Measurements from ENCODE around the gene CTF1.

CTF1 gene

GRCh38 chr16:30892670-30893416 lies 3.6 kb upstream of the CTF1 start:
- CTCF ChIA-PET: interaction anchor here (1.0 to 2.5 kb wide), 7 partner anchors 9 to 79 kb away, joined by 3 to 23 read pairs (median 4); no protein-coding TSS in a partner anchor
- DNase-seq (ENCODE audit: low read depth, low spot score): no peak
- peak overlapping the region; percentile 82 for H3K4me3 ChIP-seq (ENCODE audit: low read depth, low read length)
- POLR2A ChIA-PET: interaction anchor here (1.6 kb wide), 1 partner anchor 18 kb away, joined by 7 read pairs; no protein-coding TSS in a partner anchor
- TF ChIP-seq CTCF (IDR thresholded peaks at IDR 0.05; ENCODE audit: insufficient read depth, low read length, missing control alignments): no peak

GRCh38 chr16:30893417-30893743 lies 3.0 kb upstream of the CTF1 start:
- H3K4me3 ChIP-seq (ENCODE audit: low read depth, low read length): peak overlapping the region; percentile 82
- CTCF ChIA-PET: interaction anchor here (1.0 to 2.5 kb wide), 6 partner anchors 9 to 80 kb away, joined by 3 to 23 read pairs (median 5); no protein-coding TSS in a partner anchor
- POLR2A ChIA-PET: interaction anchor here (0.5 to 1.6 kb wide), 2 partner anchors 18 to 287 kb away, joined by 3 to 7 read pairs; no protein-coding TSS in a partner anchor
- no peak for TF ChIP-seq CTCF (IDR thresholded peaks at IDR 0.05; ENCODE audit: insufficient read depth, low read length, missing control alignments)
- DNase-seq (ENCODE audit: low read depth, low spot score): no peak

- ChIA-PET CTCF (interaction anchor here (1.0 to 2.5 kb wide), 6 partner anchors 8 to 80 kb away, joined by 3 to 23 read pairs (median 5); no protein-coding TSS in a partner anchor), POLR2A (interaction anchor here (0.5 to 1.6 kb wide), 2 partner anchors 19 to 287 kb away, joined by 3 to 7 read pairs; no protein-coding TSS in a partner anchor)
- no peak for DNase-seq (ENCODE audit: low read depth, low spot score)
- H3K4me3 ChIP-seq (ENCODE audit: low read depth, low read length): peak within 1 kb of the TSS; percentile 82
- TF ChIP-seq CTCF (IDR thresholded peaks at IDR 0.05; ENCODE audit: insufficient read depth, low read length, missing control alignments): peak; percentile 61
Measured at GRCh38 chr16:30893744-30894539, 2.5 kb upstream of the CTF1 start, which contains the start of gene BCL7C. Gene BCL7C (minus strand): TSS chr16:30894077. CDS start chr16:30893944, 133 bp downstream.

- CTCF ChIA-PET: interaction anchor here (1.3 to 9.1 kb wide), 3 partner anchors 11 to 50 kb away, joined by 3 to 116 read pairs (median 6); no protein-coding TSS in a partner anchor
- TF ChIP-seq CTCF (IDR thresholded peaks at IDR 0.05; ENCODE audit: insufficient read depth, low read length, missing control alignments): no peak
- no peak for DNase-seq (ENCODE audit: low read depth, low spot score)
- POLR2A ChIA-PET: no interaction called here
- peak overlapping the region; percentile 56 for H3K4me3 ChIP-seq (ENCODE audit: low read depth, low read length)
Measured at GRCh38 chr16:30894540-30895368, 1.7 kb upstream of the CTF1 start.

GRCh38 chr16:30895627-30896260 lies 670 bp upstream of the CTF1 start:
- POLR2A ChIA-PET: interaction anchor here (0.7 to 2.6 kb wide), 7 partner anchors 9 to 120 kb away, joined by 3 to 8 read pairs (median 5); no protein-coding TSS in a partner anchor

More at GRCh38 chr16:30895627-30896260, 670 bp upstream of the CTF1 start:
- no peak for TF ChIP-seq CTCF (IDR thresholded peaks at IDR 0.05; ENCODE audit: insufficient read depth, low read length, missing control alignments)
- no peak for DNase-seq (ENCODE audit: low read depth, low spot score)
- CTCF ChIA-PET: interaction anchor here (1.0 to 9.1 kb wide), 6 partner anchors 10 to 81 kb away, joined by 3 to 116 read pairs (median 4); no protein-coding TSS in a partner anchor
- peak overlapping the region; percentile 75 for H3K4me3 ChIP-seq (ENCODE audit: low read depth, low read length)
